Keratinocyte (primary cell): ENCODE results near the gene SLC4A1AP. TPM values are rescaled to one million over a fixed set of nuclear protein-coding genes. Genes with fewer than 3 reads are reported as not detected.

Experiments
- DNase-seq: peaks from one replicate; pipeline ENCODE4 v3.0.0-alpha.2; 2011; ENCODE audit warnings: low read depth, missing footprints, low spot score
- FAIRE-seq: peaks from 2 replicates; lab custom pipeline; 2011; peaks lifted over from hg19 to GRCh38; lab: Jason Lieb, UNC
- H2AFZ ChIP-seq: 2 replicates; pipeline ENCODE4 v1.6.0; 2012; ENCODE audit warnings: low read length, control low read depth, inconsistent platforms; ENCODE audit not compliant: control insufficient read depth
- H3K27ac ChIP-seq: 2 replicates; pipeline ENCODE4 v1.5.1; 2011; ENCODE audit warnings: low read length; ENCODE audit not compliant: control insufficient read depth, insufficient read depth
- H3K27me3 ChIP-seq: 3 replicates; pipeline ENCODE4 v1.6.0; 2011; ENCODE audit warnings: low read length; ENCODE audit not compliant: control insufficient read depth, insufficient read depth; ENCODE audit errors: extremely low read depth
- H3K36me3 ChIP-seq, 2 experiments: 2 replicates in 1 of 2; 3 replicates in 1 of 2; pipeline ENCODE4 v1.5.1; 2011; ENCODE audit warnings: low read length in 2 of 2, mild to moderate bottlenecking in 1 of 2; ENCODE audit not compliant: control insufficient read depth in 2 of 2, insufficient read depth in 2 of 2; ENCODE audit errors: extremely low read depth in 1 of 2
- H3K4me1 ChIP-seq: 3 replicates; pipeline ENCODE4 v1.5.1; 2011; ENCODE audit warnings: low read length; ENCODE audit not compliant: control insufficient read depth, insufficient read depth; ENCODE audit errors: extremely low read depth
- H3K4me2 ChIP-seq: 3 replicates; pipeline ENCODE4 v1.6.0; 2011; ENCODE audit warnings: low read depth, low read length; ENCODE audit not compliant: control insufficient read depth, insufficient read depth; ENCODE audit errors: extremely low read depth
- H3K4me3 ChIP-seq, 3 experiments: fragments of 200-600 bp in 1 of 3; sonication (generic) in 1 of 3; 2 replicates in 2 of 3; 3 replicates in 1 of 3; pipeline ENCODE4 v1.5.1; 2011 to 2016; ENCODE audit warnings: low read length in 3 of 3, mild to moderate bottlenecking in 3 of 3, control low read depth in 2 of 3, inconsistent platforms in 1 of 3, low read depth in 1 of 3, mixed read lengths in 1 of 3, mixed run types in 1 of 3, moderate library complexity in 1 of 3; ENCODE audit not compliant: control insufficient read depth in 2 of 3, insufficient read depth in 2 of 3; ENCODE audit errors: extremely low read depth in 1 of 3
- H3K79me2 ChIP-seq: 2 replicates; pipeline ENCODE4 v1.6.0; 2012; ENCODE audit warnings: low read length; ENCODE audit not compliant: control insufficient read depth, insufficient read depth
- H3K9ac ChIP-seq: 3 replicates; pipeline ENCODE4 v1.6.0; 2011; ENCODE audit warnings: low read length; ENCODE audit not compliant: control insufficient read depth, insufficient read depth; ENCODE audit errors: extremely low read depth
- H3K9me1 ChIP-seq: 3 replicates; pipeline ENCODE4 v1.6.0; 2011; ENCODE audit warnings: low read length; ENCODE audit not compliant: control insufficient read depth, insufficient read depth; ENCODE audit errors: extremely low read depth
- H3K9me3 ChIP-seq: 2 replicates; pipeline ENCODE4 v1.5.1; 2012; ENCODE audit warnings: low read depth, low read length; ENCODE audit not compliant: control insufficient read depth
- H4K20me1 ChIP-seq: 3 replicates; pipeline ENCODE4 v1.6.0; 2011; ENCODE audit warnings: low read length; ENCODE audit not compliant: control insufficient read depth, insufficient read depth; ENCODE audit errors: extremely low read depth
- EZH2 ChIP-seq: IDR thresholded peaks from one replicate; pipeline ENCODE4 v1.6.1; 2012; ENCODE audit warnings: inconsistent platforms, mild to moderate bottlenecking, low read length, moderate library complexity
- dilution Hi-C: fragments of 300-500 bp; cut with MboI; formaldehyde crosslinking; loops from one replicate; pipeline ENCODE4 v1.7.0; 2020; ENCODE audit warnings: low sequenced_read_pairs; ENCODE audit not compliant: extremely low pct_ligation_motif_present
- polyA plus RNA-seq, 5 experiments: library from polyadenylated mRNA; depleted of rRNA in 3 of 5; stranded (reverse) in 3 of 5; stranded (forward) in 1 of 5; unstranded in 1 of 5; fragments of >200 nt; gene quantifications; 1 replicate in 1 of 5; 2 replicates in 3 of 5; 3 replicates in 1 of 5; pipeline versions ENCODE4 v1.2.1 to v1.2.3, GENCODE V29; 2011 to 2012; ENCODE audit warnings: missing spikeins in 2 of 5, low read depth in 1 of 5, low replicate concordance in 1 of 5
- TF ChIP-seq, protein P1 (sequence below), 3 experiments: IDR thresholded peaks in 1 of 3; conservative IDR thresholded peaks in 1 of 3; optimal IDR thresholded peaks in 1 of 3; 2 replicates in 2 of 3; 3 replicates in 1 of 3; pipeline versions ENCODE3 to v1.5.1; 2011; ENCODE audit warnings: low read length in 3 of 3, mild to moderate bottlenecking in 3 of 3, moderate library complexity in 2 of 3, control low read depth in 1 of 3, inconsistent platforms in 1 of 3; ENCODE audit not compliant: insufficient read depth in 2 of 3; ENCODE audit errors: extremely low read depth in 1 of 3

Gene SLC4A1AP
- polyA plus RNA-seq, 1 donor (not counting 4 experiments of a cell fraction or from before 2014, with no cell fraction given) = 17.0 TPM

DNA sequence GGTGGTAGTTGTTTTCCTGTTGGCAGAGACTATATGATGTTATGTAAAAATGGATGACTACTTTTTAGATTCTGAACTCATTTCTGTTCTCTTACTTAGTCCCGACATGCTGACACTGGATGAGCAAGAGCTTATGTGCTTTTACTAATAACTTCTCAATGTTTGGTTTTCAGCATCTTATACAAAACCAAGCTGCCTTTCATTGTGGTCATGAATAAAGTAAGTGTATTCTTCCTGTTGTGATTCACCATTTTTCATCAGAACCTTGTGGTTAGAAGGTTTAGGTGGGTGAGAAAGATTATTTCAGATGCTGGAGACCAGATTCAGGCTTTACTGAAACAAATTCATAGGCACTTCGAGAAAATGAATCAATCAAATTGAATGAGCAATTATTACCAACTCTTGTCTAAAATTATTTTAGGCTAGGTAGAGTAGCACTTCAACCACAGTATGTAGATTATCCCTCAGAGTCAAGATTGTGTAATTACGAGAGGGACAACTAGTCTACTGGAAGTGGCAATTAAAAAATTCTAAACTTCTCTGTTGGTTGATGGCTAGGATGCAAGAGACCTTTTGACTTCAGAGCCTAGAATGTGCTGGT is 25.6 kb upstream of the SLC4A1AP start:
- Histone ChIP-seq H3K27ac (peak overlapping the region; percentile 84), H3K4me2 (peak overlapping the region; percentile 61), H3K9me3 (no peaks in the 10 kb centered on the region), H3K36me3 (peaks cover 22 to 34% of the 10 kb centered on the region in 2 experiments), H2AFZ (no peak overlapping the region), H3K9ac (peak overlapping the region; percentile 39), H3K9me1 (no peaks in the 10 kb centered on the region), H3K79me2 (no peaks in the 10 kb centered on the region), H3K27me3 (no peaks in the 10 kb centered on the region), H3K4me3 (peak overlapping the region in 2 of 3 experiments; percentile 13 to 45), H3K4me1 (peaks cover 26% of the 10 kb centered on the region), H4K20me1 (no peaks in the 10 kb centered on the region)
- DNase-seq = peak; percentile 88
- peak; percentile 90 for FAIRE-seq
- TF ChIP-seq EZH2 = no peak
- TF ChIP-seq, protein P1, sequence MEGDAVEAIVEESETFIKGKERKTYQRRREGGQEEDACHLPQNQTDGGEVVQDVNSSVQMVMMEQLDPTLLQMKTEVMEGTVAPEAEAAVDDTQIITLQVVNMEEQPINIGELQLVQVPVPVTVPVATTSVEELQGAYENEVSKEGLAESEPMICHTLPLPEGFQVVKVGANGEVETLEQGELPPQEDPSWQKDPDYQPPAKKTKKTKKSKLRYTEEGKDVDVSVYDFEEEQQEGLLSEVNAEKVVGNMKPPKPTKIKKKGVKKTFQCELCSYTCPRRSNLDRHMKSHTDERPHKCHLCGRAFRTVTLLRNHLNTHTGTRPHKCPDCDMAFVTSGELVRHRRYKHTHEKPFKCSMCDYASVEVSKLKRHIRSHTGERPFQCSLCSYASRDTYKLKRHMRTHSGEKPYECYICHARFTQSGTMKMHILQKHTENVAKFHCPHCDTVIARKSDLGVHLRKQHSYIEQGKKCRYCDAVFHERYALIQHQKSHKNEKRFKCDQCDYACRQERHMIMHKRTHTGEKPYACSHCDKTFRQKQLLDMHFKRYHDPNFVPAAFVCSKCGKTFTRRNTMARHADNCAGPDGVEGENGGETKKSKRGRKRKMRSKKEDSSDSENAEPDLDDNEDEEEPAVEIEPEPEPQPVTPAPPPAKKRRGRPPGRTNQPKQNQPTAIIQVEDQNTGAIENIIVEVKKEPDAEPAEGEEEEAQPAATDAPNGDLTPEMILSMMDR (optimal IDR thresholded peaks at IDR 0.05 in 1 of 3, IDR thresholded peaks at IDR 0.05 in 1 of 3, conservative IDR thresholded peaks at IDR 0.05 in 1 of 3; ENCODE audit: extremely low read depth in 1 of 3, insufficient read depth in 2 of 3, low read length in 3 of 3) = no peak
- dilution Hi-C loops = no loop called here

DNA sequence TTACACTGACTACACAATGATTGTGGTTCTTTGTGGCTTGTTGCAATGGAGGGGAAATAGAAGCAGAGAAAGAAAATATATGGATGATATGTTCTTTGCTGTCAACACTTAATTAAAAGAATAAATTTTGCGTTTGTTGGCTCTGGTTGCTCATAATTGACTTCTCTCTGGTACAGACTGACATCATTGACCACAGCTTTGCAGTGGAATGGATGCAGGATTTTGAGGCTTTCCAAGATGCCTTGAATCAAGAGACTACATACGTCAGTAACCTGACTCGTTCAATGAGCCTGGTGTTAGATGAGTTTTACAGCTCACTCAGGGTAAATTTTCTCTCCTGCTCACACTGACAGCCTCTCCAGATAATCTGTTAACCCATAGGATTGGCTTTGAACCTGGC is 25.0 kb upstream of the SLC4A1AP start:
- Histone ChIP-seq H4K20me1 (no peaks in the 10 kb centered on the region), H3K9me1 (no peaks in the 10 kb centered on the region), H3K4me2 (peak overlapping the region; percentile 61), H3K27me3 (no peaks in the 10 kb centered on the region), H3K9me3 (no peaks in the 10 kb centered on the region), H3K79me2 (no peaks in the 10 kb centered on the region), H3K36me3 (peaks cover 20 to 33% of the 10 kb centered on the region in 2 experiments), H2AFZ (no peak overlapping the region), H3K4me1 (peaks cover 26% of the 10 kb centered on the region), H3K4me3 (peak overlapping the region in 1 of 3 experiments; percentile 45), H3K27ac (peak overlapping the region; percentile 84), H3K9ac (peak overlapping the region; percentile 39)
- TF ChIP-seq, protein P1 (optimal IDR thresholded peaks at IDR 0.05 in 1 of 3, IDR thresholded peaks at IDR 0.05 in 1 of 3, conservative IDR thresholded peaks at IDR 0.05 in 1 of 3; ENCODE audit: extremely low read depth in 1 of 3, insufficient read depth in 2 of 3, low read length in 3 of 3) = no peak
- TF ChIP-seq EZH2 = no peak
- dilution Hi-C loops = no loop called here
- FAIRE-seq (peak; percentile 55), DNase-seq (peak; percentile 53)
